ENCODE measurements around the gene EVA1C.
"Not testable (repeated sequence)": the region's sequence is repeated elsewhere in the genome, so short reads cannot be mapped to it uniquely, and the experiment has no call there.

The EVA1C gene

DNA sequence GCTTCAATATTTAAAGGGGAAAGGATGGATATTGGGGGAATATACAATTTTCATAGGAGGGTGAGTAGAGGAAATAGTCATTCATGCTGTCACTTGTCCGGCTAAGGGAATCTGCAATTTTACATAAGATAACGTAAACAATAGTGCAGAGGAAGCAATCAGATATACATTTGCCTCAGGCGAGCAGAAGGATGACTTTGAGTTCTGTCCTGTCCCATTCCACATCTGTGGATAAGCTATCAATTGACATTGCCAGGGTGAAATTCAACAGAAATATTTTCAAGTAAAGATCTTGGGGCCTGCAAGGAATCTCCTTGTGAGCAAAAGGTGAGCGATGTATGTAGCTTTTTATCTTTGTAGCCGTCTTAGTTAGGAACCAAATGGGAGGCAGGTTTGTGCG is 32.6 kb downstream of the EVA1C start:
- Histone ChIP-seq H3K4me1 (ENCODE audit: low read length) (no peaks in the 10 kb centered on the region), H2AFZ (ENCODE audit: low read depth, low read length) (no peak overlapping the region), H3K9ac (ENCODE audit: low read length) (no peak overlapping the region), H3K27ac (ENCODE audit: low read length) (no peak overlapping the region), H4K20me1 (ENCODE audit: insufficient read depth, low read length) (no peaks in the 10 kb centered on the region), H3K9me3 (ENCODE audit: insufficient read depth, low read length) (no peaks in the 10 kb centered on the region), H3K27me3 (ENCODE audit: low read depth, low read length) (no peaks in the 10 kb centered on the region), H3K36me3 (replicated peaks; ENCODE audit: low read depth, low read length) (no peaks in the 10 kb centered on the region), H3K4me2 (ENCODE audit: low read length) (no peak overlapping the region), H3K4me3 (ENCODE audit: low read length) (no peak overlapping the region), H3K79me2 (ENCODE audit: low read length) (no peaks in the 10 kb centered on the region)
- TF ChIP-seq EZH2phosphoT487 (IDR thresholded peaks at IDR 0.05; ENCODE audit: low read depth) = no peak
- TF ChIP-seq, protein P1, sequence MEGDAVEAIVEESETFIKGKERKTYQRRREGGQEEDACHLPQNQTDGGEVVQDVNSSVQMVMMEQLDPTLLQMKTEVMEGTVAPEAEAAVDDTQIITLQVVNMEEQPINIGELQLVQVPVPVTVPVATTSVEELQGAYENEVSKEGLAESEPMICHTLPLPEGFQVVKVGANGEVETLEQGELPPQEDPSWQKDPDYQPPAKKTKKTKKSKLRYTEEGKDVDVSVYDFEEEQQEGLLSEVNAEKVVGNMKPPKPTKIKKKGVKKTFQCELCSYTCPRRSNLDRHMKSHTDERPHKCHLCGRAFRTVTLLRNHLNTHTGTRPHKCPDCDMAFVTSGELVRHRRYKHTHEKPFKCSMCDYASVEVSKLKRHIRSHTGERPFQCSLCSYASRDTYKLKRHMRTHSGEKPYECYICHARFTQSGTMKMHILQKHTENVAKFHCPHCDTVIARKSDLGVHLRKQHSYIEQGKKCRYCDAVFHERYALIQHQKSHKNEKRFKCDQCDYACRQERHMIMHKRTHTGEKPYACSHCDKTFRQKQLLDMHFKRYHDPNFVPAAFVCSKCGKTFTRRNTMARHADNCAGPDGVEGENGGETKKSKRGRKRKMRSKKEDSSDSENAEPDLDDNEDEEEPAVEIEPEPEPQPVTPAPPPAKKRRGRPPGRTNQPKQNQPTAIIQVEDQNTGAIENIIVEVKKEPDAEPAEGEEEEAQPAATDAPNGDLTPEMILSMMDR (IDR thresholded peaks at IDR 0.05; ENCODE audit: low read depth, low read length) = no peak

DNA sequence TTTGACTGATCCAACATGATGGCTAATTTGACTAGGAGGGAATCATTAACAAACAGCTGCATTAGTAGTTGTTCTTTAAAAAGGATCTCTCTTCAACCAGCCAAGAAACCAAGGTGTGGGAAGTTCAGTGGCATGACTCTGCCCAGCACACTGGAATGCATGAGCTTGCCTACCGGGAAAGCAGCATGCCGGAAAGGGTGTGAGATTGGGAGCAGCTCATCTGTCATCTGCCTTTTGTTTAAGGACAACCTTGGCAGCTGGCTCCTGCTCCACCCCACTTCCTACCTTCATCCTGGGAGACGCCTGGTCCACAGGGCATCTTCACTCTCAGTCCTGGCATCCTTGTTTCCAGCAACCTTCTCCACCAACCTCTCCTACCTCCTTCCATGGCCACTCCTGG is 33.9 kb downstream of the EVA1C start:
- H3K9ac ChIP-seq (ENCODE audit: low read length); H3K9me3 ChIP-seq (ENCODE audit: insufficient read depth, low read length); H3K4me1 ChIP-seq (ENCODE audit: low read length); H4K20me1 ChIP-seq (ENCODE audit: insufficient read depth, low read length); H3K4me3 ChIP-seq (ENCODE audit: low read length); H3K4me2 ChIP-seq (ENCODE audit: low read length); H3K27me3 ChIP-seq (ENCODE audit: low read depth, low read length); H3K27ac ChIP-seq (ENCODE audit: low read length); H3K79me2 ChIP-seq (ENCODE audit: low read length); H2AFZ ChIP-seq (ENCODE audit: low read depth, low read length); H3K36me3 ChIP-seq (replicated peaks; ENCODE audit: low read depth, low read length): not testable (repeated sequence)

DNA sequence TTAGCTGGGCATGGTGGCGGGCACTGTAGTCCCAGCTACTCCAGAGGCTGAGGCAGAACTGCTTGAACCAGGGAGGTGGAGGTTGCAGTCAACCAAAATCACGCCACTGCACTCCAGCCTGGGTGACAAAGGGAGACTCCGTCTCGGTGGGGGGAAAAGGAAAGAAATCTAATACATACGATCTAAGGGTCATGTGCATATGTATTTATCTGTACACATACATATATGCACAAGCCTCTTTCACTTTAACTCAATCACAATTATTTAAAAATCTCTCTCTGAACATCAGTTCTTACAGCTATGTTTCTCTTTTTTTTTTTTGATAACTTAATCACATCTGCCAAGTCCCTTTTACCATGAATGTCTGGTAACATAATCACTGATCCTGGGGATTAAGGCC is 34.7 kb downstream of the EVA1C start:
- Histone ChIP-seq H3K4me1 (ENCODE audit: low read length) (no peaks in the 10 kb centered on the region), H3K27me3 (ENCODE audit: low read depth, low read length) (no peaks in the 10 kb centered on the region)
- no peak for TF ChIP-seq EZH2phosphoT487 (IDR thresholded peaks at IDR 0.05; ENCODE audit: low read depth)
- TF ChIP-seq, protein P1 (IDR thresholded peaks at IDR 0.05; ENCODE audit: low read depth, low read length) = no peak

DNA sequence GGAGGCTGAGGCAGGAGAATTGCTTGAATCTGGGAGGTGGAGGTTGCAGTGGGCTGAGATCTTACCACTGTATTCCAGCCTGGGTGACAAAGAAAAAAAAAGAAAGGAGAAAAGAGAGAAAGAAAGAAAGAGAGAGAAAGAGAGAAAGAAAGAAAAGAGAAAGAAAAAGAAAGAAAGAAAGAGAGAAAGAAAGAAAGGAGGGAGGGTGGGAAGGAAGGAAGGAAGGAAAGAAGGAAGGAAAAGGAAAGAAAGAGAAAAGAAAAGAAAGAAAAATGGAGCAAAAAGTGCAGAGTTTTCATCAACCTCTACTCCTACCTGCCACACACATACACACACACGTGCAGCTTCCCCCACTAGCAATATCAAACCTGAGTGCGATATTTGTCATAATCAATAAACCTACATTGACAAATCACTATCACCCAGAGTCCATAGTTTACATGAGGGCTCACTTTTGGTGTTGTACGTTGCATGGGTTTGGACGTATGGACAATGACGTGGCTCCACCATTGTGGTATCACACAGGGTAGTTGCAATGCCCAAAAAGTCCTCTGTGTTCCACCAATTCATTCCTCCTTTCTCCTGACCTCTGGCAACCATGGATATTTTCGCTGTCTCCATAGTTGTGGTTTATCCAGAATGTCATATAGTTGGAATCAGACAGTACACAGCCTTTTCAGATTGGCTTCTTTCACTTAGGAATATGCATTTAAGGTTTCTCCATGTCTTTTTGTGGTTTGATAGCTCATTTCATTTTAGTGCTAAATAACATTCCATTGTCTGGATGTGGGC is 36.5 kb downstream of the EVA1C start:
- Histone ChIP-seq H2AFZ (ENCODE audit: low read depth, low read length) (no peak overlapping the region), H3K9ac (ENCODE audit: low read length) (no peak overlapping the region), H3K27ac (ENCODE audit: low read length) (no peak overlapping the region), H3K4me3 (ENCODE audit: low read length) (no peak overlapping the region), H3K27me3 (ENCODE audit: low read depth, low read length) (no peaks in the 10 kb centered on the region), H3K79me2 (ENCODE audit: low read length) (no peaks in the 10 kb centered on the region), H3K4me2 (ENCODE audit: low read length) (no peak overlapping the region), H3K9me3 (ENCODE audit: insufficient read depth, low read length) (no peaks in the 10 kb centered on the region), H3K36me3 (replicated peaks; ENCODE audit: low read depth, low read length) (no peaks in the 10 kb centered on the region), H3K4me1 (ENCODE audit: low read length) (no peaks in the 10 kb centered on the region), H4K20me1 (ENCODE audit: insufficient read depth, low read length) (no peaks in the 10 kb centered on the region)
- no peak for TF ChIP-seq EZH2phosphoT487 (IDR thresholded peaks at IDR 0.05; ENCODE audit: low read depth)
- TF ChIP-seq, protein P1 (IDR thresholded peaks at IDR 0.05; ENCODE audit: low read depth, low read length) = no peak

More for the DNA sequence above, 34.7 kb downstream of the EVA1C start:
- Histone ChIP-seq H3K9me3 (ENCODE audit: insufficient read depth, low read length) (no peaks in the 10 kb centered on the region), H3K36me3 (replicated peaks; ENCODE audit: low read depth, low read length) (no peaks in the 10 kb centered on the region), H3K79me2 (ENCODE audit: low read length) (no peaks in the 10 kb centered on the region), H3K27ac (ENCODE audit: low read length) (no peak overlapping the region), H3K4me3 (ENCODE audit: low read length) (no peak overlapping the region), H4K20me1 (ENCODE audit: insufficient read depth, low read length) (no peaks in the 10 kb centered on the region), H3K9ac (ENCODE audit: low read length) (no peak overlapping the region), H3K4me2 (ENCODE audit: low read length) (no peak overlapping the region), H2AFZ (ENCODE audit: low read depth, low read length) (no peak overlapping the region)

DNA sequence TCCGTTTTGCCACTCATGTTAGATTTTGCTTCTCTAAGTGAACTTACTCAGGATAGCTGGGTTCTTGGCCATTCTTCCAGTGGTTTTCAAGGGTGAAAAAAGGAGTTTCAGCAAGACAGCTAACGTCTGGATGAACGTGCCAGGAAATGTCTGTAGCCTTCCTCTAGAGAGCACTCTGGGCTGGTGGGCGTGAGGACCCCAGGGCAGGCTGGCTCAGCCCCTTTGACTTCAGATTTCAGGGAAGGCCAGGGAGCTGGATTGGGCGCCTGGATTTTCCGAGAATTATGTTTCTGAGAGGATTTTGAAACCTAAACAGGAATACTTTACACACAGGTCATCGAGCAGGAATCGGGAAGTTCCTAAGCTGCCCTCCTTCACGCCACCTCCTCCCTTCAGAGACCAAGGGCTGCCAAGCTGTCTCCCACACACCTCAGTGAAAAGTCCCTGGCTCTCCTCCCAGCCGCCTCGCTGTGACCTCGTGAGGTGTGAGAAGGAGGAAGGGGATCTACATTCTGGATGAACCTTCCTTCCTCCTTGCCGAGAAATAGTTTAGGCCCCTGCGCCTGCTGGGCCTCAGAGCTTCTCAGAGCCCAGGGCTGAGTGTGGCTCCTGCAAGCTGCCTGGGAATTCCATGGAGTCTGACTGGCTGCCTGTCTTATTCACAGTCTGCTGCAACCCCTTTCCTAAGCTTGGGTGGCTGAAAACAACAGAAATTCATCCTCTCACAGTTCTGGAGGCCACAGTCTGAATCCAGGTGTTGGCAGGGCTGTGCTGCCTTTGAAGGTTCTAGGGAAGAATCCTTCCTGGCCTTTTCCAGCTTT is 38.6 kb downstream of the EVA1C start:
- H3K4me3 ChIP-seq (ENCODE audit: low read length); H4K20me1 ChIP-seq (ENCODE audit: insufficient read depth, low read length); H3K4me2 ChIP-seq (ENCODE audit: low read length); H3K27me3 ChIP-seq (ENCODE audit: low read depth, low read length); H3K79me2 ChIP-seq (ENCODE audit: low read length); H3K9me3 ChIP-seq (ENCODE audit: insufficient read depth, low read length); H3K9ac ChIP-seq (ENCODE audit: low read length); H3K36me3 ChIP-seq (replicated peaks; ENCODE audit: low read depth, low read length); H3K4me1 ChIP-seq (ENCODE audit: low read length); H2AFZ ChIP-seq (ENCODE audit: low read depth, low read length); H3K27ac ChIP-seq (ENCODE audit: low read length): not testable (repeated sequence)

DNA sequence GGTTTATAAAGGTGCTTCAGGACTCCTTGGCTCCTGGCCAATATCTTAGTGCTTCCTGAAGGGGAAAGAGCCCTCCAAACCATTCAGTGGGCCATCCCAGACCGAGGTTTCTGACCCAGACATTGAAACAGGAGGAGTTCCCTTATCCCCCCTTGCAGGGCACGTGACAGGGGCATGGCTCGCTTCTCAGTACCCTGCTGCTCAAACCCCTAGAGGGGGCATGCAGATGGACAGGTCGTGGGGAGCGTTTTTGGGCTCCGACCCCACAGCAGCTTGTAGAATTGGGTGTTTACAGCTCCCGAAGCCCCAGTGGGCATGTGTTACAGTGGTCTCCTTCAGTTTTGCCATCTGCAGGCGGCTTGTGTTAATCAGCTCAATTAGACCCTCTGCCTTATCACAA is 39.7 kb downstream of the EVA1C start:
- not testable (repeated sequence) for H3K4me1 ChIP-seq (ENCODE audit: low read length); H3K27ac ChIP-seq (ENCODE audit: low read length); H2AFZ ChIP-seq (ENCODE audit: low read depth, low read length)

More for the DNA sequence above, 39.7 kb downstream of the EVA1C start:
- H3K4me2 ChIP-seq (ENCODE audit: low read length); H3K4me3 ChIP-seq (ENCODE audit: low read length); H4K20me1 ChIP-seq (ENCODE audit: insufficient read depth, low read length); H3K79me2 ChIP-seq (ENCODE audit: low read length); H3K9ac ChIP-seq (ENCODE audit: low read length); H3K9me3 ChIP-seq (ENCODE audit: insufficient read depth, low read length); H3K27me3 ChIP-seq (ENCODE audit: low read depth, low read length); H3K36me3 ChIP-seq (replicated peaks; ENCODE audit: low read depth, low read length): not testable (repeated sequence)

All from OCI-LY3 (cell line).